Neural cell (in vitro differentiated cells): ENCODE measurements around the gene STAC3. TPM values are rescaled to one million over a fixed set of nuclear protein-coding genes. Genes with fewer than 3 reads are reported as not detected.

Experiments used
- H2AFZ ChIP-seq: fragments of 200-600, 300-800 bp; sonication (generic), shearing (Covaris generic); 2 replicates; pipeline ENCODE4 v1.6.0; 2014; ENCODE audit warnings: low read depth, mild to moderate bottlenecking, antibody characterized with exemption, low read length, moderate library complexity
- H3F3A ChIP-seq: fragments of 200-600 bp; shearing (Covaris generic); 2 replicates; pipeline ENCODE4 v1.6.1; 2016; ENCODE audit warnings: mild to moderate bottlenecking, moderate library complexity, mixed read lengths, antibody characterized with exemption, low read length; ENCODE audit not compliant: insufficient read depth, poor library complexity, severe bottlenecking
- H3K27ac ChIP-seq: fragments of 200-600, 300-800 bp; sonication (generic), shearing (Covaris generic); 2 replicates; pipeline ENCODE4 v1.5.1; 2014; ENCODE audit warnings: mild to moderate bottlenecking, low read length, moderate library complexity
- H3K27me3 ChIP-seq: fragments of 300-800, 200-600 bp; sonication (generic), shearing (Covaris generic); 2 replicates; pipeline ENCODE4 v1.6.0; 2014; ENCODE audit warnings: mild to moderate bottlenecking, low read depth, low read length, moderate library complexity; ENCODE audit not compliant: insufficient read depth
- H3K36me3 ChIP-seq: fragments of 300-800, 200-600 bp; sonication (generic), shearing (Covaris generic); 2 replicates; pipeline ENCODE4 v1.5.1; 2014; ENCODE audit warnings: mild to moderate bottlenecking, antibody characterized with exemption, low read length, moderate library complexity; ENCODE audit not compliant: insufficient read depth
- H3K4me2 ChIP-seq: fragments of 300-800, 200-600 bp; sonication (generic), shearing (Covaris generic); 2 replicates; pipeline ENCODE4 v1.6.0; 2014; ENCODE audit warnings: mild to moderate bottlenecking, low read length
- H3K4me3 ChIP-seq: fragments of 300-800, 200-600 bp; sonication (generic), shearing (Covaris generic); 2 replicates; pipeline ENCODE4 v1.5.1; 2014; ENCODE audit warnings: mild to moderate bottlenecking, low read length, moderate library complexity
- H3K79me2 ChIP-seq: fragments of 200-600 bp; shearing (Covaris generic); replicated peaks from 2 replicates; pipeline ENCODE4 v1.6.0; 2014; ENCODE audit warnings: mild to moderate bottlenecking, low read length, moderate library complexity; ENCODE audit not compliant: insufficient read depth
- H3K9ac ChIP-seq: fragments of 300-800, 200-600 bp; sonication (generic), shearing (Covaris generic); 2 replicates; pipeline ENCODE4 v1.6.1; 2016; ENCODE audit warnings: mild to moderate bottlenecking, low read length, mixed read lengths
- H3K9me2 ChIP-seq: fragments of 200-600 bp; shearing (Covaris generic); 2 replicates; pipeline ENCODE4 v1.6.1; 2016; ENCODE audit warnings: mild to moderate bottlenecking, low read length, mixed read lengths; ENCODE audit not compliant: insufficient read depth
- H3K9me3 ChIP-seq: fragments of 200-600, 300-800 bp; sonication (generic), shearing (Covaris generic); 2 replicates; pipeline ENCODE4 v1.6.1; 2016; ENCODE audit warnings: mild to moderate bottlenecking, mixed run types, low read length, moderate library complexity, mixed read lengths
- H4K20me1 ChIP-seq: fragments of 200-600 bp; shearing (Covaris generic); 2 replicates; pipeline ENCODE4 v1.6.1; 2016; ENCODE audit warnings: mild to moderate bottlenecking, mixed run types; ENCODE audit not compliant: insufficient read depth
- CTCF ChIP-seq: fragments of 450-650 bp; IDR thresholded peaks from 2 replicates; pipeline ENCODE4 v1.5.1; 2014; ENCODE audit warnings: antibody characterized with exemption, mild to moderate bottlenecking, moderate library complexity; ENCODE audit not compliant: poor library complexity, severe bottlenecking
- EP300 ChIP-seq: fragments of 450-650 bp; conservative IDR thresholded peaks from 2 replicates; pipeline ENCODE4 v1.6.1; 2014; ENCODE audit warnings: antibody characterized with exemption, mild to moderate bottlenecking, moderate library complexity; ENCODE audit not compliant: poor library complexity, severe bottlenecking
- EZH2 ChIP-seq: fragments of 200-600, 300-800 bp; shearing (Covaris generic), sonication (generic); IDR thresholded peaks from 2 replicates; pipeline ENCODE4 v1.6.1; 2014; ENCODE audit warnings: antibody characterized with exemption, low read length, borderline replicate concordance, mild to moderate bottlenecking; ENCODE audit not compliant: insufficient read depth, poor library complexity, severe bottlenecking
- MXI1 ChIP-seq: fragments of 450-650 bp; conservative IDR thresholded peaks from 2 replicates; pipeline ENCODE4 v1.6.1; 2014; ENCODE audit warnings: antibody characterized with exemption, mild to moderate bottlenecking; ENCODE audit not compliant: poor library complexity, severe bottlenecking
- POLR2AphosphoS5 ChIP-seq: IDR thresholded peaks from 2 replicates; pipeline ENCODE4 v1.6.1; 2012
- RAD21 ChIP-seq: fragments of 450-650 bp; conservative IDR thresholded peaks from 2 replicates; pipeline ENCODE4 v1.6.1; 2014; ENCODE audit warnings: antibody characterized with exemption, mild to moderate bottlenecking, moderate library complexity
- REST ChIP-seq: IDR thresholded peaks from 2 replicates; pipeline ENCODE4 v1.6.1; 2012; ENCODE audit warnings: borderline replicate concordance
- SMC3 ChIP-seq: fragments of 450-650 bp; conservative IDR thresholded peaks from 2 replicates; pipeline ENCODE4 v1.6.1; 2014; ENCODE audit warnings: antibody characterized with exemption, mild to moderate bottlenecking, moderate library complexity; ENCODE audit not compliant: poor library complexity
- TAF1 ChIP-seq: IDR thresholded peaks from 2 replicates; pipeline ENCODE4 v1.6.1; 2012; ENCODE audit warnings: low read depth
- polyA plus RNA-seq: library from polyadenylated mRNA; depleted of rRNA; stranded (reverse); fragments of >200 nt; gene quantifications from 2 replicates; pipeline ENCODE4 v1.2.3, GENCODE V29; 2014

STAC3 gene
- polyA plus RNA-seq, 1 donor from 2014 or later: 1.3 TPM

GRCh38 chr12:57195611-57196371 lies 55.2 kb downstream of the STAC3 start:
- Histone ChIP-seq H3K4me2 (no peak overlapping the region), H2AFZ (no peak overlapping the region), H3K36me3 (peaks cover 19% of the 10 kb centered on the region), H3K27ac (no peak overlapping the region), H3F3A (no peaks in the 10 kb centered on the region), H3K79me2 (no peaks in the 10 kb centered on the region), H3K27me3 (no peaks in the 10 kb centered on the region), H3K9me2 (no peaks in the 10 kb centered on the region), H3K9ac (no peak overlapping the region), H3K4me3 (no peak overlapping the region), H4K20me1 (no peaks in the 10 kb centered on the region), H3K9me3 (no peaks in the 10 kb centered on the region)
- TF ChIP-seq TAF1 (no peak), RAD21 (no peak), MXI1 (no peak)

DNA sequence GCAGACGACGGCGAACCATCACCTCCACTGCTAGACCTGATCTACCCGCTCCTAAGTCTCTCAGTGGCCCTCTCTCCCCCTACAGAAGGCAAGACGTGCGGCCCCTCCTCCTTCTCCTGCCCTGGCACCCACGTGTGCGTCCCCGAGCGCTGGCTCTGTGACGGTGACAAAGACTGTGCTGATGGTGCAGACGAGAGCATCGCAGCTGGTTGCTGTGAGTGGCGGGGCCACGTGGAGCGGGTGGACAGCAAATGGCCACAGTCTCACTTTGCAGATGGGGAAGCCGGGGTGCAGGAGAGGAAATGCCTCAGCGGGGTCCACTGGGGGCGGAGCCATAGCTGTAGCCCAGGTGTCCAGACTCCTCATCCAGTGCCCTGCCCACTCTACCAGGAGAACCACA lies 55.8 kb downstream of the STAC3 start:
- Histone ChIP-seq H4K20me1 (no peaks in the 10 kb centered on the region), H3K4me2 (no peak overlapping the region), H3K9ac (no peak overlapping the region), H3K4me3 (no peak overlapping the region), H3K36me3 (peaks cover 19% of the 10 kb centered on the region), H3K27ac (no peak overlapping the region), H2AFZ (no peak overlapping the region), H3K9me2 (no peaks in the 10 kb centered on the region), H3F3A (no peaks in the 10 kb centered on the region), H3K27me3 (no peaks in the 10 kb centered on the region), H3K9me3 (no peaks in the 10 kb centered on the region), H3K79me2 (no peaks in the 10 kb centered on the region)
- TF ChIP-seq CTCF: no peak
- no peak for TF ChIP-seq TAF1
- no peak for TF ChIP-seq REST
- TF ChIP-seq MXI1: no peak
- TF ChIP-seq EP300: no peak

- Histone ChIP-seq H2AFZ (no peak overlapping the region), H3K27ac (no peak overlapping the region), H3K4me3 (no peak overlapping the region), H3F3A (no peaks in the 10 kb centered on the region), H3K79me2 (no peaks in the 10 kb centered on the region), H3K36me3 (peaks cover 16% of the 10 kb centered on the region), H4K20me1 (no peaks in the 10 kb centered on the region), H3K9me2 (no peaks in the 10 kb centered on the region), H3K9ac (no peak overlapping the region), H3K27me3 (no peaks in the 10 kb centered on the region), H3K4me2 (no peak overlapping the region), H3K9me3 (no peaks in the 10 kb centered on the region)
- TF ChIP-seq RAD21: no peak
- TF ChIP-seq SMC3: no peak
- TF ChIP-seq CTCF: no peak
- no peak for TF ChIP-seq TAF1
- TF ChIP-seq POLR2AphosphoS5: no peak
- no peak for TF ChIP-seq MXI1
- no peak for TF ChIP-seq REST
- no peak for TF ChIP-seq EP300
- TF ChIP-seq EZH2: no peak
Measured at GRCh38 chr12:57194253-57194652, 56.7 kb downstream of the STAC3 start.
